Osteocyte (in vitro differentiated cells): ENCODE measurements around the gene COQ10B. TPM values are rescaled to one million over a fixed set of nuclear protein-coding genes. Genes with fewer than 3 reads are reported as not detected.
"Not testable (repeated sequence)": the region's sequence is repeated elsewhere in the genome, so short reads cannot be mapped to it uniquely, and the experiment has no call there.

ENCODE experiments used
- DNase-seq: peaks from one replicate; pipeline ENCODE4 v3.0.0; 2021; ENCODE audit warnings: mixed read lengths; ENCODE audit not compliant: unreplicated experiment; ENCODE audit errors: extremely low spot score
- H3K27ac Mint-ChIP-seq: one replicate; pipeline ENCODE4 v1.8.0; 2021; ENCODE audit warnings: mild to moderate bottlenecking, mixed read lengths; ENCODE audit not compliant: unreplicated experiment
- H3K27me3 Mint-ChIP-seq: one replicate; pipeline ENCODE4 v1.8.0; 2021; ENCODE audit warnings: mixed read lengths; ENCODE audit not compliant: unreplicated experiment
- H3K36me3 Mint-ChIP-seq: one replicate; pipeline ENCODE4 v1.8.0; 2021; ENCODE audit warnings: mixed read lengths; ENCODE audit not compliant: unreplicated experiment
- H3K4me1 Mint-ChIP-seq: one replicate; pipeline ENCODE4 v1.8.0; 2021; ENCODE audit warnings: mixed read lengths; ENCODE audit not compliant: unreplicated experiment
- H3K4me3 Mint-ChIP-seq: one replicate; pipeline ENCODE4 v1.8.0; 2021; ENCODE audit warnings: mild to moderate bottlenecking, moderate library complexity, mixed read lengths; ENCODE audit not compliant: unreplicated experiment
- H3K9me3 Mint-ChIP-seq: one replicate; pipeline ENCODE4 v1.8.0; 2021; ENCODE audit warnings: mixed read lengths; ENCODE audit not compliant: unreplicated experiment
- total RNA-seq: library from RNA; stranded (reverse); gene quantifications from 2 replicates; pipeline ENCODE4 v1.2.1, GENCODE V29; 2021
- TF ChIP-seq, protein P1 (sequence below): fragments of 200-600 bp; sonication (generic); IDR thresholded peaks from 2 replicates; pipeline ENCODE4 v1.5.0; 2021; ENCODE audit warnings: antibody characterized with exemption, mild to moderate bottlenecking, moderate library complexity

The COQ10B gene
- total RNA-seq, 1 donor from 2014 or later: 23.5 TPM

DNA sequence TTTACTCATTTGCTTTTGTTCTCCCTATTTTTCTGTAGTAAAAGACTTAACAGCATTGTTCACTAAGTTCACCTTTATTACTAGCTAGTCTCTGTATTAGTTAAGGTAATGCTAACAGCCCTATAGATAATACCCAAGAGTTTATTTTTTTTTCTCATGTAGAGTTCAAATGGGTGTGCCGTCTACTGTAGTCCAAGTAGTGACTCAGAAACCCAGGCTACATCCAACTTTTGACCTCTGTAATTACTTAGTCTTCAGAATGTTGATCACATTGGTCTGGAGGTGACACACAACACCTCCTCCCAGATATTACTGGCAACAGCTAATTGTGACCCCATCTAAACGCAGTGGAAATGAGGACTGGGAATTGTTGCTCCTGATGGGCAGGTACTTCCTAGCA, 7.7 kb downstream of the COQ10B start:
- peaks cover 12% of the 10 kb centered on the region for H3K4me1 Mint-ChIP-seq
- TF ChIP-seq, protein P1, sequence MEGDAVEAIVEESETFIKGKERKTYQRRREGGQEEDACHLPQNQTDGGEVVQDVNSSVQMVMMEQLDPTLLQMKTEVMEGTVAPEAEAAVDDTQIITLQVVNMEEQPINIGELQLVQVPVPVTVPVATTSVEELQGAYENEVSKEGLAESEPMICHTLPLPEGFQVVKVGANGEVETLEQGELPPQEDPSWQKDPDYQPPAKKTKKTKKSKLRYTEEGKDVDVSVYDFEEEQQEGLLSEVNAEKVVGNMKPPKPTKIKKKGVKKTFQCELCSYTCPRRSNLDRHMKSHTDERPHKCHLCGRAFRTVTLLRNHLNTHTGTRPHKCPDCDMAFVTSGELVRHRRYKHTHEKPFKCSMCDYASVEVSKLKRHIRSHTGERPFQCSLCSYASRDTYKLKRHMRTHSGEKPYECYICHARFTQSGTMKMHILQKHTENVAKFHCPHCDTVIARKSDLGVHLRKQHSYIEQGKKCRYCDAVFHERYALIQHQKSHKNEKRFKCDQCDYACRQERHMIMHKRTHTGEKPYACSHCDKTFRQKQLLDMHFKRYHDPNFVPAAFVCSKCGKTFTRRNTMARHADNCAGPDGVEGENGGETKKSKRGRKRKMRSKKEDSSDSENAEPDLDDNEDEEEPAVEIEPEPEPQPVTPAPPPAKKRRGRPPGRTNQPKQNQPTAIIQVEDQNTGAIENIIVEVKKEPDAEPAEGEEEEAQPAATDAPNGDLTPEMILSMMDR: no peak
- no peak overlapping the region for H3K27ac Mint-ChIP-seq
- H3K9me3 Mint-ChIP-seq: no peaks in the 10 kb centered on the region
- no peak for DNase-seq
- no peaks in the 10 kb centered on the region for H3K27me3 Mint-ChIP-seq
- peaks cover 23% of the 10 kb centered on the region for H3K36me3 Mint-ChIP-seq
- H3K4me3 Mint-ChIP-seq: no peak overlapping the region

DNA sequence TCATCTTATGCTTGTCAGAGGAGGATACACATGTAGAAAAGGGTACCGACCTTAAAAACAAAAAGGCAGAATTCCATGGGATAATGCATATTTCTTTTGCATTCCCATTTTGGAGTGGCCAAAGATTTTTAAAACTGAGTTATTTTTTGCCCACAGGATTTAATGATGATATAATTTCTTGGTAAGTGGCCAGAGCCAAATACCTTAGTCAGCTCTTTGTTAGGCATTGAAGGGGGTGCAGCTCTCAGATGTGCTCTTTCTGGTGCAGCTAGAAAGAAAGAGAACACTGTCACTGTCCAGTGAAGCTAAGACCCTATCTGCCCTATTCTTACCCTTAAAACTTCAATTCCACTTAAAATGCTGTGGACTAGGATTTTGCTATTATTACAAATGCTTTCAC, 10.8 kb downstream of the COQ10B start:
- TF ChIP-seq, protein P1: no peak
- Mint-ChIP-seq H3K27me3 (no peaks in the 10 kb centered on the region), H3K9me3 (no peaks in the 10 kb centered on the region), H3K36me3 (peaks cover 34% of the 10 kb centered on the region), H3K4me3 (no peak overlapping the region), H3K27ac (no peak overlapping the region), H3K4me1 (peaks cover 9% of the 10 kb centered on the region)
- DNase-seq: no peak

DNA sequence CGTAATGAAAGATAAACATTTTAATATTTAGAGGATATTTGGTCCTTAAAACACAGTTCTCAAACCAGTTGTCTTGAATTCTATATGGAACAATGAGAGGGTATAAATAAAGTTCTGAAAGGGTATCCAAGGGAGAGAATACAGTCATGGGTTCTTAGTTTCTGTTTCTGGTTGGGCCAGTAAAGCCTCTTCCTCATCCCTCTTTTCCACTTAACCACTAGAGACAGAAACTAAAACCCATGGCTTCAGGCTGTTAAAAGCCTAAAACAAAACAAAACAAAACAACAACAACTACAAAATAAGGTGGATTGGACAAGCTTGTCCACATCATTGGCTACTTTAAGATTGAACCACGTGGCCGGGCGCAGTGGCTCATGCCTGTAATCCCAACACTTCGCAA, 18.8 kb downstream of the COQ10B start:
- Mint-ChIP-seq H3K4me1 (no peaks in the 10 kb centered on the region), H3K27ac (no peak overlapping the region), H3K27me3 (no peaks in the 10 kb centered on the region), H3K36me3 (peaks cover 33% of the 10 kb centered on the region), H3K4me3 (no peak overlapping the region), H3K9me3 (no peaks in the 10 kb centered on the region)
- DNase-seq: no peak
- TF ChIP-seq, protein P1: no peak

DNA sequence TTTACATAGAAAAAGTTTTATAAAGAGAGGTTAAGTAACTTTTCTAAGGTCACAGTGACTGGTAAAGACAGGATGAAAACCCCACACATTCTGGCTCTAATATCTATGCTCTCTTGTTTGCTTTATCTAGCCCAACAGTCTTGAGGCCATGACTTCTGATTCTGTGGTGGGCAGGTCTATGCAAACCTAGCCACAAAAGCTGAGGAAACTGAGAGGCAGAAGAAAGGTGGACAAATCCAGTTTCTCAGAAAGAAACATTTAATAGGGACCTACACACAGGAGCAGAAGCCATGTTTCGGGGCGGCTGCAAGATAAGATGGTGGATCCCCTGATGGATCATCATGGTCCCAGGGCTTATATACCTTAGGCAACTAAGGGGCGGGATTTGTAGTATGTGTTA, 24.4 kb downstream of the COQ10B start:
- no peaks in the 10 kb centered on the region for H3K9me3 Mint-ChIP-seq
- H3K27ac Mint-ChIP-seq: no peak overlapping the region
- H3K4me3 Mint-ChIP-seq: no peak overlapping the region
- TF ChIP-seq, protein P1: no peak
- no peak for DNase-seq
- H3K4me1 Mint-ChIP-seq: no peaks in the 10 kb centered on the region
- peaks cover 29% of the 10 kb centered on the region for H3K36me3 Mint-ChIP-seq
- H3K27me3 Mint-ChIP-seq: no peaks in the 10 kb centered on the region

DNA sequence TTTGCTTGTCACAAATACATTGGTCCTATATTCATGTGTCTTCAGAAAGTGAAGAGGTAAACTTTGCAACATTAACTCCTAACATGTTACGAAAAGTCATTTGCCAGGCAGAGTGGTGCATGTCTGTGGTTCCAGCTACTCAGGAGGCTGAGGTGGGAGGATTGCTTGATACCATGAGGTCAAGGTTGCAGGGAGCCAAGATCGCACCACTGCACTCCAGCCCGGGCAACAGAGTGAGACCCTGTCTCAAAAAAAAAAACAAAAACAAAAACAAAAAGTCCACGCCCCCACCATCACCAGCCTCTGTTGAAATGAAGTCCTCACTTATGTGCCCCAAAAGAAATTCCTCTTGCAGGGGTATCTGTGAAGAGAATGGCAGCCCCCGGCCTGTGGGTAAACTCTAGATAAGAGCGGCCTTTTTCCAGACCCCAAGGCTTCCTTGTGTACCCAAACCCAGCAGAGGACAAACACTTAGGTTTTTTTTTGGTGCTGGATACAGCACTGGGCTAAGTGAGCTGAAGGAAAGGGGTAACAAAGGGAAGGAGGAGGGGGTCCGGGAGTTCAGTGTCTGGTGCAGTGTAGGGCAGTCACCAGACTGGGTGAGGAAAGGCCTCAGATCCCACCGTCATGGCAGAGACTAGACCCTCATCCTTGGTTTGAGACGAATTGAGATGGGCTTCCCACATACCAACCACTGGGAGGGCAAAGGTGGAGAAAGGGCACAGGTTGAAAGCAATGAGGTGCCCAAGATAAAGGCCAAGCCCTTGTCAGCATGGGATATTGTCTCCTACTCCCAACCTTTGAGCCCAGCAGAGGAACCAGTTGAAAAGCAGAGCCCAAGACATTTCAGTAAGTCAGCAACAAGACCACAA, 27.0 kb downstream of the COQ10B start:
- H3K9me3 Mint-ChIP-seq: peaks cover 3% of the 10 kb centered on the region
- no peak for DNase-seq
- no peaks in the 10 kb centered on the region for H3K4me1 Mint-ChIP-seq
- H3K36me3 Mint-ChIP-seq: peaks cover 27% of the 10 kb centered on the region
- H3K27ac Mint-ChIP-seq: no peak overlapping the region
- no peaks in the 10 kb centered on the region for H3K27me3 Mint-ChIP-seq
- TF ChIP-seq, protein P1: no peak
- no peak overlapping the region for H3K4me3 Mint-ChIP-seq

DNA sequence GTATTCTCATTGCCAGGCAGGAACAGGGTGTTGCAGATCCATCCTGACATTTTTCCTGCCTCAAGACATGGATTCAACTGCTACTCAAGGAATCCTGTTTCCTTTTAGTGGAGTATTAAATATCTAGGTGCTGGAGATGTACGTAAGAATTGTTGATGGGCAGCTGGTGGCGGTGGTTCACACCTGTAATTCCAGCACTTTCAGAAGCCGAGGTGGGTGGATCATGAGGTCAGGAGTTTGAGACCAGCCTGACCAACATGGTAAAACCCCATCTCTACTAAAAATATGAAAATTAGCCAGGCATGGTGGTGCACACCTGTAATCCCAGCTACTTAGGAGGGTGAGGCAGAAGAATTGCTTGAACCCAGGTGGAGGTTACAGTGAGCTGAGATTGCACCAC, 30.9 kb downstream of the COQ10B start:
- H3K4me1 Mint-ChIP-seq, H3K9me3 Mint-ChIP-seq, H3K27ac Mint-ChIP-seq, H3K4me3 Mint-ChIP-seq, DNase-seq, H3K27me3 Mint-ChIP-seq: not testable (repeated sequence)
- H3K36me3 Mint-ChIP-seq: peaks cover 44% of the 10 kb centered on the region
